Activated CD8-positive, alpha-beta memory T cell treated with anti-CD3 and anti-CD28 coated beads for 48 hours (primary cell): ENCODE results near the gene SULT1C4.
"Not testable (repeated sequence)": the region's sequence is repeated elsewhere in the genome, so short reads cannot be mapped to it uniquely, and the experiment has no call there.

ENCODE experiments used
- DNase-seq, 3 experiments: peaks; one replicate each; pipeline ENCODE4 v3.0.0-alpha.2; 2020; ENCODE audit warnings: low read depth in 2 of 3, low spot score in 2 of 3

Gene SULT1C4

GRCh38 chr2:108412995-108413710 is 35.4 kb downstream of the SULT1C4 start:
- DNase-seq, result no peak

GRCh38 chr2:108413711-108414095 is 35.9 kb downstream of the SULT1C4 start:
- no peak for DNase-seq

- DNase-seq, result no peak
Observed at GRCh38 chr2:108414256-108414876, 36.6 kb downstream of the SULT1C4 start.

- no peak for DNase-seq
Observed at GRCh38 chr2:108414945-108415344, 37.2 kb downstream of the SULT1C4 start.

GRCh38 chr2:108417254-108417653 is 39.5 kb downstream of the SULT1C4 start:
- DNase-seq, result no peak

- DNase-seq, result no peak
Observed at GRCh38 chr2:108418416-108418815, 40.7 kb downstream of the SULT1C4 start.

- DNase-seq, result no peak
Observed at GRCh38 chr2:108423067-108423466, 45.3 kb downstream of the SULT1C4 start.

GRCh38 chr2:108423502-108424251 is 45.9 kb downstream of the SULT1C4 start:
- no peak for DNase-seq

GRCh38 chr2:108428286-108429009 is 50.7 kb downstream of the SULT1C4 start:
- no peak for DNase-seq

GRCh38 chr2:108435578-108435977 is 57.8 kb downstream of the SULT1C4 start:
- not testable (repeated sequence) for DNase-seq

GRCh38 chr2:108436976-108437375 is 59.2 kb downstream of the SULT1C4 start:
- no peak for DNase-seq
